GM23338 (cell line): ENCODE data around the gene GGA2. TPM values are rescaled to one million over a fixed set of nuclear protein-coding genes. Genes with fewer than 3 reads are reported as not detected.
A peak's percentile ranks its signal among the peaks of the same experiment; 100 is the strongest.

Experiments used
- ATAC-seq: fragments of 200-7000 bp; cut with Tn5 transposase; 3 replicates; pipeline ENCODE4 v1.9.1; 2020
- DNase-seq: peaks from one replicate; pipeline ENCODE4 v3.0.0-alpha.2; 2015; ENCODE audit warnings: low spot score
- H2AFZ ChIP-seq: fragments of 200-600 bp; sonication (generic); 2 replicates; pipeline ENCODE4 v1.8.0; 2016; ENCODE audit warnings: antibody characterized with exemption, mild to moderate bottlenecking, moderate library complexity
- H3F3A ChIP-seq: fragments of 200-600 bp; sonication (generic); replicated peaks from 2 replicates; pipeline ENCODE4 v1.8.0; 2017; ENCODE audit warnings: antibody characterized with exemption, mixed run types, low read depth
- H3K27ac ChIP-seq: fragments of 200-600 bp; sonication (generic); 2 replicates; pipeline ENCODE4 v1.6.1; 2016; ENCODE audit warnings: low read depth
- H3K27me3 ChIP-seq: fragments of 200-600 bp; sonication (generic); 2 replicates; pipeline ENCODE4 v1.8.0; 2016; ENCODE audit warnings: mild to moderate bottlenecking, mixed run types, moderate library complexity; ENCODE audit not compliant: insufficient read depth
- H3K36me3 ChIP-seq: fragments of 200-600 bp; sonication (generic); 2 replicates; pipeline ENCODE4 v1.8.0; 2016; ENCODE audit warnings: mild to moderate bottlenecking; ENCODE audit not compliant: insufficient read depth
- H3K4me1 ChIP-seq: fragments of 200-600 bp; sonication (generic); 2 replicates; pipeline ENCODE4 v1.8.0; 2016; ENCODE audit warnings: mild to moderate bottlenecking, moderate library complexity; ENCODE audit not compliant: insufficient read depth
- H3K4me2 ChIP-seq: fragments of 200-600 bp; sonication (generic); 2 replicates; pipeline ENCODE4 v1.7.1; 2017; ENCODE audit warnings: mixed run types
- H3K4me3 ChIP-seq: fragments of 200-600 bp; sonication (generic); 2 replicates; pipeline ENCODE4 v1.6.1; 2016; ENCODE audit warnings: mixed run types
- H3K79me2 ChIP-seq: fragments of 200-600 bp; sonication (generic); replicated peaks from 2 replicates; pipeline ENCODE4 v1.8.0; 2017; ENCODE audit warnings: mild to moderate bottlenecking; ENCODE audit not compliant: insufficient read depth
- H3K9me2 ChIP-seq: fragments of 200-600 bp; sonication (generic); 2 replicates; pipeline ENCODE4 v1.8.0; 2017; ENCODE audit not compliant: insufficient read depth
- H4K20me1 ChIP-seq: fragments of 200-600 bp; sonication (generic); replicated peaks from 2 replicates; pipeline ENCODE4 v1.8.0; 2017; ENCODE audit warnings: mild to moderate bottlenecking; ENCODE audit not compliant: insufficient read depth
- H3K27ac Mint-ChIP-seq: 2 replicates; pipeline ENCODE4 v1.8.0; 2020; ENCODE audit warnings: inconsistent platforms, mild to moderate bottlenecking, moderate library complexity, mixed read lengths
- H3K27me3 Mint-ChIP-seq: 3 replicates; pipeline ENCODE4 v1.8.0; 2022; ENCODE audit warnings: low read depth, mild to moderate bottlenecking, moderate library complexity, mixed read lengths, inconsistent platforms; ENCODE audit not compliant: insufficient read depth, poor library complexity
- H3K36me3 Mint-ChIP-seq: 3 replicates; pipeline ENCODE4 v1.8.0; 2021; ENCODE audit warnings: low read depth, mild to moderate bottlenecking, inconsistent platforms, moderate library complexity, mixed read lengths
- H3K4me1 Mint-ChIP-seq: 3 replicates; pipeline ENCODE4 v1.8.0; 2020; ENCODE audit warnings: mild to moderate bottlenecking, inconsistent platforms, mixed read lengths
- H3K4me3 Mint-ChIP-seq: 3 replicates; pipeline ENCODE4 v1.8.0; 2021; ENCODE audit warnings: moderate library complexity, mild to moderate bottlenecking, inconsistent platforms, mixed read lengths
- H3K9me3 Mint-ChIP-seq: 3 replicates; pipeline ENCODE4 v1.8.0; 2020; ENCODE audit warnings: moderate library complexity, mild to moderate bottlenecking, inconsistent platforms, mixed read lengths
- CREB1 ChIP-seq: fragments of 250-450 bp; sonication (Bioruptor Pico); IDR thresholded peaks from 2 replicates; pipeline ENCODE4 v1.5.0; 2020; ENCODE audit warnings: low read depth, mild to moderate bottlenecking, moderate library complexity
- CTCF ChIP-seq, 2 experiments: fragments of 200-600 bp in 1 of 2; sonication (generic) in 1 of 2; conservative IDR thresholded peaks; 2 replicates each; pipeline versions ENCODE4 v1.5.1 to v1.6.1; 2016 to 2017; ENCODE audit warnings: antibody characterized with exemption in 2 of 2, low read depth in 2 of 2, mild to moderate bottlenecking in 2 of 2, moderate library complexity in 1 of 2
- ETS1 ChIP-seq: IDR thresholded peaks from 2 replicates; pipeline ENCODE4 v1.6.1; 2016; ENCODE audit warnings: antibody characterized with exemption
- EZH2 ChIP-seq: fragments of 200-600 bp; sonication (generic); IDR thresholded peaks from one replicate; pipeline ENCODE4 v1.8.0; 2017; ENCODE audit warnings: antibody characterized with exemption, mild to moderate bottlenecking, low read depth; ENCODE audit not compliant: unreplicated experiment
- JUNB ChIP-seq: IDR thresholded peaks from one replicate; pipeline ENCODE4 v1.6.1; 2016; ENCODE audit warnings: antibody characterized with exemption; ENCODE audit not compliant: unreplicated experiment
- NANOG ChIP-seq: IDR thresholded peaks from 2 replicates; pipeline ENCODE4 v1.6.1; 2016; ENCODE audit warnings: antibody characterized with exemption, borderline replicate concordance
- ZNF114 ChIP-seq: fragments of 250-450 bp; sonication (Bioruptor Pico); IDR thresholded peaks from 2 replicates; pipeline ENCODE4 v1.5.0; 2020; ENCODE audit warnings: mild to moderate bottlenecking, moderate library complexity
- polyA plus RNA-seq: library from polyadenylated mRNA; unstranded; fragments of >200 nt; fragmentation: Nextera tagmentation; extraction: Ambion mirVana; gene quantifications from 2 replicates; pipeline ENCODE4 v1.2.1, GENCODE V29; 2016
- total RNA-seq: library from RNA; depleted of rRNA; stranded (reverse); fragments of >200 nt; shearing (Covaris generic); gene quantifications from 2 replicates; pipeline ENCODE4 v1.2.3, GENCODE V29; 2014
- TF ChIP-seq, protein P1 (sequence below): fragments of 250-450 bp; sonication (Bioruptor Pico); IDR thresholded peaks from 2 replicates; pipeline ENCODE4 v1.5.0; 2020; ENCODE audit warnings: mild to moderate bottlenecking, moderate library complexity

GGA2 gene
- total and polyA plus RNA-seq, 2 experiments from 2014 or later, result 40.3 to 76.6 TPM

DNA sequence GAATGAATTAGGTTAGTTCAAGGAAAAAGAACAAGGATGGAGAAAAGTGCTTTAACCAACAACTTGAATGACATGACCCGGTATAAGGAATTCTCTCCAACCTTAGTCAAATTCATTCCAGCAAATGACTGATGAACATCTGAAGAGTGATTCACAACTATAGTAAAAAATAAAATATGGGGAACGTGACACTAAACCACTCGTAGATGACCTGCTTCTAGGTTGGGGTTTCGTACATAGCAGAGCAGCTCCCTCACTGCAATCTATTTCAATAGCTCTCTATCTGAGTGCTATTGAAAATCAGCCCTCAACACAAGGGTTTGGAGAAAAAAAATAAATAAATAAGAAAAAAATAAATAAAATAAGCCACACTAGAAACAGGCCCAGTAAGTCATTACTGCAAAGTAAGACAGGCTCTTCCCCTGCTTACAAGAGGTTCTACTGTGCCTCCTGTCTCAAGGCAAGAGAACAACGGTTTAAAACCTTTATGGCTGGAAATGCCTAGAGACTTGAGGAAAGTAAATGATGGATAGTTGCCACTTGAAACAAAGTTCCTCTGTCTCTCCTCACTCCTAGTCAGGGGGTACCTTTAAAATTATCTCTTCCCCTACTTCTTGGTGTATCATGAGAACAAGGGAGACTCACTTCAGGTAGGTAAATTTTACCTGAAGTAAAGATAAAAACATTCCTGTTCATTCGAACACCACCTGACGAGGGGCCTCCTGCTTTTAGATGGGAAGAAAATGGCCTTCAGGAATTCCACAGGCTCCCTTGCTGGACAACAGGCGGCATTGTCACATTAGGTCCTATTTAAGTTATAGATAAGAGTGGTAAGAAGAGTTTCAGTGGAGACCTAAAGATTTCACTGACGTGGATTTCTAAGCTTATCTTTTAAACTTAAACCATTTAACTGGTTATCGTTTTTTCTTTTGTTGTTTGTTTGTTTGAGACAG is 77.8 kb downstream of the GGA2 start:
- Mint-ChIP-seq H3K4me3 (no peak overlapping the region), H3K27me3 (no peaks in the 10 kb centered on the region), H3K9me3 (no peaks in the 10 kb centered on the region), H3K36me3 (peaks cover 35% of the 10 kb centered on the region), H3K27ac (no peak overlapping the region), H3K4me1 (peaks cover 2% of the 10 kb centered on the region; the same call in 1 of the 3 replicates)
- Histone ChIP-seq H2AFZ (no peak overlapping the region), H3F3A (no peaks in the 10 kb centered on the region), H3K79me2 (no peaks in the 10 kb centered on the region), H3K27me3 (no peaks in the 10 kb centered on the region), H3K4me3 (no peak overlapping the region), H3K27ac (no peak overlapping the region), H3K36me3 (peaks cover 13% of the 10 kb centered on the region), H3K4me1 (peaks cover 5% of the 10 kb centered on the region; the same call in 1 of the 2 replicates), H3K4me2 (no peak overlapping the region), H3K9me2 (no peaks in the 10 kb centered on the region), H4K20me1 (no peaks in the 10 kb centered on the region; the same call in 1 of the 2 replicates)
- DNase-seq (no peak), ATAC-seq (no peak)
- TF ChIP-seq CTCF (conservative IDR thresholded peaks at IDR 0.05; ENCODE audit: low read depth in 2 of 2), result 0 out of 4 replicates have a peak, but pooled peaks of 1 of the 2 experiments have one; percentile 15
- no peak for TF ChIP-seq ZNF114 (CRISPR knock-in tag)

DNA sequence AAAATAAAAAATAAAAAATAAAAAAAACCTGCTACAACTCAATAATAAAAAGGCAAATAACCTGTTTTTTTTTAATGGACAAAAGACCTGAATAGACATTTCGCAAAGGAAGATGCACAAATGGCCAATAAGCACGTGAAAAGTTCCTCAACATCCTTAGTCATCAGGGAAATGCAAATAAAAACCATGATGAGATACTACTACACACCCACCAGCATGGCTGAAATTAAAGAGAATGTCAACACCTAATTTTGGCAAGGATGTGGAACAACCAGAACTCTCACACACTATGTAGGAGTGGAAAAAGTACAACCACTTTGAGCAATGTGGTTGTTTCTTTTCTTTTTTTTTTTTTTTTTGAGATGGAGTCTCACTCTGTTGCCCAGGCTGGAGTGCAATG is 81.9 kb downstream of the GGA2 start:
- Histone ChIP-seq H3K4me2 (no peak overlapping the region), H3K27me3 (no peaks in the 10 kb centered on the region), H3K36me3 (peaks cover 9% of the 10 kb centered on the region), H3F3A (no peaks in the 10 kb centered on the region), H2AFZ (no peak overlapping the region), H3K4me3 (no peak overlapping the region), H3K9me2 (no peaks in the 10 kb centered on the region), H3K27ac (no peak overlapping the region), H3K79me2 (no peaks in the 10 kb centered on the region), H4K20me1 (no peaks in the 10 kb centered on the region), H3K4me1 (peaks cover 5% of the 10 kb centered on the region; the same call in 1 of the 2 replicates)
- peaks cover 2% of the 10 kb centered on the region; the same call in 1 of the 3 replicates for H3K4me1 Mint-ChIP-seq
- no peak for TF ChIP-seq CREB1
- TF ChIP-seq, protein P1, sequence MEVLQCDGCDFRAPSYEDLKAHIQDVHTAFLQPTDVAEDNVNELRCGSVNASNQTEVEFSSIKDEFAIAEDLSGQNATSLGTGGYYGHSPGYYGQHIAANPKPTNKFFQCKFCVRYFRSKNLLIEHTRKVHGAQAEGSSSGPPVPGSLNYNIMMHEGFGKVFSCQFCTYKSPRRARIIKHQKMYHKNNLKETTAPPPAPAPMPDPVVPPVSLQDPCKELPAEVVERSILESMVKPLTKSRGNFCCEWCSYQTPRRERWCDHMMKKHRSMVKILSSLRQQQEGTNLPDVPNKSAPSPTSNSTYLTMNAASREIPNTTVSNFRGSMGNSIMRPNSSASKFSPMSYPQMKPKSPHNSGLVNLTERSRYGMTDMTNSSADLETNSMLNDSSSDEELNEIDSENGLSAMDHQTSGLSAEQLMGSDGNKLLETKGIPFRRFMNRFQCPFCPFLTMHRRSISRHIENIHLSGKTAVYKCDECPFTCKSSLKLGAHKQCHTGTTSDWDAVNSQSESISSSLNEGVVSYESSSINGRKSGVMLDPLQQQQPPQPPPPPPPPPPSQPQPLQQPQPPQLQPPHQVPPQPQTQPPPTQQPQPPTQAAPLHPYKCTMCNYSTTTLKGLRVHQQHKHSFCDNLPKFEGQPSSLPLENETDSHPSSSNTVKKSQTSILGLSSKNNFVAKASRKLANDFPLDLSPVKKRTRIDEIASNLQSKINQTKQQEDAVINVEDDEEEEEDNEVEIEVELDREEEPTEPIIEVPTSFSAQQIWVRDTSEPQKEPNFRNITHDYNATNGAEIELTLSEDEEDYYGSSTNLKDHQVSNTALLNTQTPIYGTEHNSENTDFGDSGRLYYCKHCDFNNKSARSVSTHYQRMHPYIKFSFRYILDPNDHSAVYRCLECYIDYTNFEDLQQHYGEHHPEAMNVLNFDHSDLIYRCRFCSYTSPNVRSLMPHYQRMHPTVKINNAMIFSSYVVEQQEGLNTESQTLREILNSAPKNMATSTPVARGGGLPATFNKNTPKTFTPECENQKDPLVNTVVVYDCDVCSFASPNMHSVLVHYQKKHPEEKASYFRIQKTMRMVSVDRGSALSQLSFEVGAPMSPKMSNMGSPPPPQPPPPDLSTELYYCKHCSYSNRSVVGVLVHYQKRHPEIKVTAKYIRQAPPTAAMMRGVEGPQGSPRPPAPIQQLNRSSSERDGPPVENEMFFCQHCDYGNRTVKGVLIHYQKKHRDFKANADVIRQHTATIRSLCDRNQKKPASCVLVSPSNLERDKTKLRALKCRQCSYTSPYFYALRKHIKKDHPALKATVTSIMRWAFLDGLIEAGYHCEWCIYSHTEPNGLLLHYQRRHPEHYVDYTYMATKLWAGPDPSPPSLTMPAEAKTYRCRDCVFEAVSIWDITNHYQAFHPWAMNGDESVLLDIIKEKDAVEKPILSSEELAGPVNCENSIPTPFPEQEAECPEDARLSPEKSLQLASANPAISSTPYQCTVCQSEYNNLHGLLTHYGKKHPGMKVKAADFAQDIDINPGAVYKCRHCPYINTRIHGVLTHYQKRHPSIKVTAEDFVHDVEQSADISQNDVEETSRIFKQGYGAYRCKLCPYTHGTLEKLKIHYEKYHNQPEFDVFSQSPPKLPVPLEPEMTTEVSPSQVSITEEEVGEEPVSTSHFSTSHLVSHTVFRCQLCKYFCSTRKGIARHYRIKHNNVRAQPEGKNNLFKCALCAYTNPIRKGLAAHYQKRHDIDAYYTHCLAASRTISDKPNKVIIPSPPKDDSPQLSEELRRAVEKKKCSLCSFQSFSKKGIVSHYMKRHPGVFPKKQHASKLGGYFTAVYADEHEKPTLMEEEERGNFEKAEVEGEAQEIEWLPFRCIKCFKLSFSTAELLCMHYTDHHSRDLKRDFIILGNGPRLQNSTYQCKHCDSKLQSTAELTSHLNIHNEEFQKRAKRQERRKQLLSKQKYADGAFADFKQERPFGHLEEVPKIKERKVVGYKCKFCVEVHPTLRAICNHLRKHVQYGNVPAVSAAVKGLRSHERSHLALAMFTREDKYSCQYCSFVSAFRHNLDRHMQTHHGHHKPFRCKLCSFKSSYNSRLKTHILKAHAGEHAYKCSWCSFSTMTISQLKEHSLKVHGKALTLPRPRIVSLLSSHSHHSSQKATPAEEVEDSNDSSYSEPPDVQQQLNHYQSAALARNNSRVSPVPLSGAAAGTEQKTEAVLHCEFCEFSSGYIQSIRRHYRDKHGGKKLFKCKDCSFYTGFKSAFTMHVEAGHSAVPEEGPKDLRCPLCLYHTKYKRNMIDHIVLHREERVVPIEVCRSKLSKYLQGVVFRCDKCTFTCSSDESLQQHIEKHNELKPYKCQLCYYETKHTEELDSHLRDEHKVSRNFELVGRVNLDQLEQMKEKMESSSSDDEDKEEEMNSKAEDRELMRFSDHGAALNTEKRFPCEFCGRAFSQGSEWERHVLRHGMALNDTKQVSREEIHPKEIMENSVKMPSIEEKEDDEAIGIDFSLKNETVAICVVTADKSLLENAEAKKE (CRISPR knock-in tag), result no peak
- no peak for TF ChIP-seq JUNB
- no peak for TF ChIP-seq NANOG
- TF ChIP-seq ETS1, result no peak
- TF ChIP-seq EZH2, result no peak
- H3K36me3 Mint-ChIP-seq, result peaks cover 33% of the 10 kb centered on the region
- H3K9me3 Mint-ChIP-seq, result no peaks in the 10 kb centered on the region
- no peak overlapping the region for H3K27ac Mint-ChIP-seq
- DNase-seq, result no peak
- no peak for ATAC-seq
- no peak overlapping the region for H3K4me3 Mint-ChIP-seq
- H3K27me3 Mint-ChIP-seq, result no peaks in the 10 kb centered on the region
